Neural progenitor cell (in vitro differentiated cells): ENCODE results near the gene EXOC4. TPM values are rescaled to one million over a fixed set of nuclear protein-coding genes. Genes with fewer than 3 reads are reported as not detected.

Experiments
- DNase-seq: peaks from one replicate; pipeline ENCODE4 v3.0.0-alpha.2; 2016; ENCODE audit warnings: low spot score
- H2AFZ ChIP-seq: fragments of 200-600 bp; sonication (generic); replicated peaks from 2 replicates; pipeline ENCODE4 v1.6.1; 2016; ENCODE audit warnings: antibody characterized with exemption
- H3F3A ChIP-seq: fragments of 200-600 bp; sonication (generic); 2 replicates; pipeline ENCODE4 v1.6.1; 2016; ENCODE audit warnings: antibody characterized with exemption, low read depth
- H3K27ac ChIP-seq: fragments of 200-600 bp; sonication (generic); 2 replicates; pipeline ENCODE4 v1.5.1; 2016; ENCODE audit warnings: mild to moderate bottlenecking
- H3K27me3 ChIP-seq: fragments of 200-600 bp; sonication (generic); 2 replicates; pipeline ENCODE4 v1.6.1; 2016; ENCODE audit warnings: mild to moderate bottlenecking, moderate library complexity
- H3K36me3 ChIP-seq: fragments of 200-600 bp; sonication (generic); 2 replicates; pipeline ENCODE4 v1.5.1; 2016
- H3K4me1 ChIP-seq: fragments of 200-600 bp; sonication (generic); 2 replicates; pipeline ENCODE4 v1.6.1; 2016; ENCODE audit warnings: mixed run types
- H3K4me2 ChIP-seq: fragments of 200-600 bp; sonication (generic); 2 replicates; pipeline ENCODE4 v1.6.1; 2016
- H3K4me3 ChIP-seq: fragments of 200-600 bp; sonication (generic); 2 replicates; pipeline ENCODE4 v1.5.1; 2016
- H3K79me2 ChIP-seq: fragments of 200-600 bp; sonication (generic); 2 replicates; pipeline ENCODE4 v1.6.1; 2016; ENCODE audit warnings: low read depth
- H3K9ac ChIP-seq: fragments of 200-600 bp; sonication (generic); 2 replicates; pipeline ENCODE4 v1.6.1; 2016
- H3K9me3 ChIP-seq: fragments of 200-600 bp; sonication (generic); 2 replicates; pipeline ENCODE4 v1.5.1; 2016; ENCODE audit warnings: low read depth
- H4K20me1 ChIP-seq: fragments of 200-600 bp; sonication (generic); 2 replicates; pipeline ENCODE4 v1.6.1; 2016; ENCODE audit warnings: low read depth
- H3K27ac Mint-ChIP-seq: 3 replicates; pipeline ENCODE4 v1.8.0; 2021; ENCODE audit warnings: mixed read lengths
- H3K27me3 Mint-ChIP-seq: 2 replicates; pipeline ENCODE4 v1.8.0; 2022; ENCODE audit warnings: low read depth, mild to moderate bottlenecking, inconsistent platforms, moderate library complexity, mixed read lengths; ENCODE audit not compliant: insufficient read depth
- H3K36me3 Mint-ChIP-seq: 3 replicates; pipeline ENCODE4 v1.8.0; 2021; ENCODE audit warnings: mixed read lengths
- H3K4me1 Mint-ChIP-seq: 3 replicates; pipeline ENCODE4 v1.8.0; 2021; ENCODE audit warnings: mixed read lengths
- H3K4me3 Mint-ChIP-seq: 3 replicates; pipeline ENCODE4 v1.8.0; 2021; ENCODE audit warnings: mild to moderate bottlenecking, moderate library complexity, mixed read lengths
- H3K9me3 Mint-ChIP-seq: 3 replicates; pipeline ENCODE4 v1.8.0; 2020; ENCODE audit warnings: mixed read lengths
- EZH2 ChIP-seq: fragments of 200-600 bp; sonication (generic); IDR thresholded peaks from 2 replicates; pipeline ENCODE4 v1.6.1; 2017; ENCODE audit warnings: antibody characterized with exemption, mild to moderate bottlenecking, moderate library complexity
- EZH2phosphoT487 ChIP-seq: fragments of 200-600 bp; sonication (generic); IDR thresholded peaks from 2 replicates; pipeline ENCODE4 v1.6.1; 2017; ENCODE audit warnings: antibody characterized with exemption
- total RNA-seq: library from RNA; depleted of rRNA; stranded (reverse); fragments of >200 nt; gene quantifications from 2 replicates; pipeline ENCODE4 v1.2.3, GENCODE V29; 2015; ENCODE audit warnings: low replicate concordance
- TF ChIP-seq, protein P1 (sequence below): fragments of 200-600 bp; sonication (generic); IDR thresholded peaks from 2 replicates; pipeline ENCODE4 v1.5.1; 2017; ENCODE audit warnings: antibody characterized with exemption, mild to moderate bottlenecking

The EXOC4 gene
- total RNA-seq, 1 donor from 2014 or later, result 129 TPM

DNA sequence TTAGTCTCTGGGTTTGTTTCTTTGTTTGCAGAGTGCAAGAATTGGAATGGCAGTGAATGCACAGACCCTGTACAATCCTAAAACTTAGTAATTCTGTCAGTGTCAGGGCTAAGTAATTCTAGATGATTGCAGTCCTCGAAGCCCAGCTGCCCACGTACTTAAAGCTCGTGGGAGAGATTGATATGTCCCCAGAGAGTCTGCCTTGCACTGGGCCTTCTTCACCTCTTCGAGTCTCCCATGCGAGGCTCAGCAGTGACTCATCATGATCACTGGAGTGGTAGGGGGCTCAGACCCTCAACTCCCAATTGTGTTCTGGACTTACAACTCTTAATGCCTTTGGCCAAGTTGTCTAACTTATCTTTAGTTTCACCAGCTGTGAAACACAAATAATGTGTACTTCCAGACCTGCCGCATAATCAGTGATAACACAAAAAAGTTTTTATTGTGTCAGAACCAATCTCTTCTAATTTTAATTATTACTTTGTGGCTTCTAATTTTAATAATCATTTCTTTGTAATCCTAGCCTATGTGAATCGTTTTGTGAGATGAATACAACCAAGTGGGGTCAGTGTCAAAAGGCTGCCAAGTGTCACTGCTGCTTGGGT is 528.7 kb downstream of the EXOC4 start:
- H3K4me1 ChIP-seq, result no peaks in the 10 kb centered on the region
- H3K36me3 ChIP-seq, result no peaks in the 10 kb centered on the region
- H3K27me3 ChIP-seq, result no peaks in the 10 kb centered on the region
- Mint-ChIP-seq H3K27ac (no peak overlapping the region), H3K4me1 (peaks cover 4% of the 10 kb centered on the region), H3K27me3 (no peaks in the 10 kb centered on the region), H3K36me3 (peaks cover 2% of the 10 kb centered on the region), H3K4me3 (no peak overlapping the region), H3K9me3 (no peaks in the 10 kb centered on the region)
- H3K4me3 ChIP-seq, result no peak overlapping the region
- DNase-seq, result no peak
- no peak overlapping the region for H3K9ac ChIP-seq
- TF ChIP-seq EZH2phosphoT487 (no peak), EZH2 (no peak)
- TF ChIP-seq, protein P1, sequence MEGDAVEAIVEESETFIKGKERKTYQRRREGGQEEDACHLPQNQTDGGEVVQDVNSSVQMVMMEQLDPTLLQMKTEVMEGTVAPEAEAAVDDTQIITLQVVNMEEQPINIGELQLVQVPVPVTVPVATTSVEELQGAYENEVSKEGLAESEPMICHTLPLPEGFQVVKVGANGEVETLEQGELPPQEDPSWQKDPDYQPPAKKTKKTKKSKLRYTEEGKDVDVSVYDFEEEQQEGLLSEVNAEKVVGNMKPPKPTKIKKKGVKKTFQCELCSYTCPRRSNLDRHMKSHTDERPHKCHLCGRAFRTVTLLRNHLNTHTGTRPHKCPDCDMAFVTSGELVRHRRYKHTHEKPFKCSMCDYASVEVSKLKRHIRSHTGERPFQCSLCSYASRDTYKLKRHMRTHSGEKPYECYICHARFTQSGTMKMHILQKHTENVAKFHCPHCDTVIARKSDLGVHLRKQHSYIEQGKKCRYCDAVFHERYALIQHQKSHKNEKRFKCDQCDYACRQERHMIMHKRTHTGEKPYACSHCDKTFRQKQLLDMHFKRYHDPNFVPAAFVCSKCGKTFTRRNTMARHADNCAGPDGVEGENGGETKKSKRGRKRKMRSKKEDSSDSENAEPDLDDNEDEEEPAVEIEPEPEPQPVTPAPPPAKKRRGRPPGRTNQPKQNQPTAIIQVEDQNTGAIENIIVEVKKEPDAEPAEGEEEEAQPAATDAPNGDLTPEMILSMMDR, result no peak
- no peak overlapping the region for H2AFZ ChIP-seq
- no peaks in the 10 kb centered on the region for H4K20me1 ChIP-seq
- no peaks in the 10 kb centered on the region for H3F3A ChIP-seq
- no peaks in the 10 kb centered on the region for H3K9me3 ChIP-seq
- no peak overlapping the region for H3K4me2 ChIP-seq
- no peak overlapping the region for H3K27ac ChIP-seq
- no peaks in the 10 kb centered on the region for H3K79me2 ChIP-seq

DNA sequence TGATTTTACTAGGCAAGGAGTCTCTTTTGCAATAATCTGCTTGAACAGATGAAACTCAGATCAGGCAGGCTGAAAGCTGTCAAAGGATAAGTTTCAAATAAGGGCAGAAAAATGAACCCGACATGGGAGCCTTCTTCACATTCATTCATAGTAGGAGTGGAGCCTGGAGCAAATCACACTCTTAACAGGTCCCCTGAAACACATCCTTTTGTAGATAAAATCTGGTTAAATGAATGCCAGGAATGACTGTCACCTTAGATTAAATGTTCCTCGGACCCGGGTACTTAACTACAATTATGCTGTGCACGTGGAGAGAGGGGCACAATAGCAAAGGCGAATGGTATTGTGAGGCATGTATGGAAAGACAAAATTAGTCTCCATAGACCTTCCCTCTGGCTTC is 529.6 kb downstream of the EXOC4 start:
- H3K27ac Mint-ChIP-seq, result no peak overlapping the region
- H3K9me3 Mint-ChIP-seq, result no peaks in the 10 kb centered on the region
- H3K27me3 Mint-ChIP-seq, result no peaks in the 10 kb centered on the region
- H3K4me1 ChIP-seq, result no peaks in the 10 kb centered on the region
- H3K79me2 ChIP-seq, result no peaks in the 10 kb centered on the region
- no peak for DNase-seq
- no peaks in the 10 kb centered on the region for H3K27me3 ChIP-seq
- no peaks in the 10 kb centered on the region for H3K9me3 ChIP-seq
- H3K4me3 ChIP-seq, result no peak overlapping the region
- peaks cover 2% of the 10 kb centered on the region for H3K36me3 Mint-ChIP-seq
- H4K20me1 ChIP-seq, result no peaks in the 10 kb centered on the region
- no peak overlapping the region for H3K9ac ChIP-seq
- H3K27ac ChIP-seq, result no peak overlapping the region
- TF ChIP-seq EZH2phosphoT487 (no peak), EZH2 (no peak)
- TF ChIP-seq, protein P1, result no peak
- no peaks in the 10 kb centered on the region for H3F3A ChIP-seq
- no peak overlapping the region for H3K4me2 ChIP-seq
- no peak overlapping the region for H3K4me3 Mint-ChIP-seq
- no peaks in the 10 kb centered on the region for H3K36me3 ChIP-seq
- H2AFZ ChIP-seq, result no peak overlapping the region
- H3K4me1 Mint-ChIP-seq, result peaks cover 4% of the 10 kb centered on the region

DNA sequence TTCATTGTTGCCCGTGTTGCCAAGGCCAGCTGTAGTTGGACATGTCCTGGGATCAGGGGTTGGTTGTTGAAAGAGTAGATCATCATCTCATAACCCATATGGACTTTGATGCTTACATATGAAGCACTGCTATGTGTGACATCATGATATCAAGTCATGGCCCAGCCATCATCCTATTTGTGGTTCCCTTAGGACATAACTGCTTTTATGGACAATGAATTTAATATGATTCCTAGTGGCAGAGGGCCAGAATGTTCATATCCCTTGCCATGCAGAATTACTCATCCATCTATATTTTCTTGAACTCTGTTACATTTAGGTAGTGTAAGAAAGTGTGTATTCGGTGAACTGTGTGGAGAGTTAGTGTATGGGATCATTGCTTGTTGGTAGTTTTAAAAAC is 530.4 kb downstream of the EXOC4 start:
- DNase-seq, result no peak
- no peaks in the 10 kb centered on the region for H3K4me1 ChIP-seq
- H3K9ac ChIP-seq, result no peak overlapping the region
- H3K9me3 ChIP-seq, result no peaks in the 10 kb centered on the region
- H3K27ac ChIP-seq, result no peak overlapping the region
- no peak overlapping the region for H3K27ac Mint-ChIP-seq
- peaks cover 2% of the 10 kb centered on the region for H3K36me3 Mint-ChIP-seq
- no peaks in the 10 kb centered on the region for H3K27me3 Mint-ChIP-seq
- no peak overlapping the region for H2AFZ ChIP-seq
- no peaks in the 10 kb centered on the region for H3K36me3 ChIP-seq
- H3K79me2 ChIP-seq, result no peaks in the 10 kb centered on the region
- no peaks in the 10 kb centered on the region for H3K9me3 Mint-ChIP-seq
- no peak overlapping the region for H3K4me3 Mint-ChIP-seq
- H4K20me1 ChIP-seq, result no peaks in the 10 kb centered on the region
- TF ChIP-seq EZH2 (no peak), EZH2phosphoT487 (no peak)
- TF ChIP-seq, protein P1, result no peak
- peaks cover 4% of the 10 kb centered on the region for H3K4me1 Mint-ChIP-seq
- H3F3A ChIP-seq, result no peaks in the 10 kb centered on the region
- no peak overlapping the region for H3K4me2 ChIP-seq
- no peaks in the 10 kb centered on the region for H3K27me3 ChIP-seq
- no peak overlapping the region for H3K4me3 ChIP-seq
